Gastroesophageal sphincter (tissue), 3 donors: ENCODE data around the gene CCDC14.

ENCODE experiments used
- CTCF ChIP-seq, 4 experiments: fragments of 200-600 bp in 2 of 4; fragments of 450-650 bp in 2 of 4; sonication (generic) in 1 of 4; IDR thresholded peaks; one replicate each; pipeline ENCODE4 v1.5.1; 2017 to 2019; ENCODE audit warnings: antibody characterized with exemption in 4 of 4, mild to moderate bottlenecking in 2 of 4, moderate library complexity in 2 of 4
- EP300 ChIP-seq: sonication (generic); formaldehyde crosslinking; IDR thresholded peaks from one replicate; pipeline ENCODE4 v1.6.1; 2017; ENCODE audit warnings: antibody characterized with exemption, mild to moderate bottlenecking
- POLR2A ChIP-seq, 2 donors: fragments of 450-650 bp; IDR thresholded peaks; one replicate each; pipeline ENCODE4 v1.6.1; 2017; ENCODE audit warnings: antibody characterized with exemption in 2 of 2, mild to moderate bottlenecking in 2 of 2, moderate library complexity in 1 of 2

- no peak for TF ChIP-seq CTCF (IDR thresholded peaks at IDR 0.05)
- TF ChIP-seq EP300, result no peak
- no peak for TF ChIP-seq POLR2A (IDR thresholded peaks at IDR 0.05)
These were observed 83.1 kb downstream of the CCDC14 start for GRCh38 chr3:123877965-123878364.
